ENCODE results near the gene ALKBH7.
A peak's percentile ranks its signal among the peaks of the same experiment; 100 is the strongest.
"Not testable (repeated sequence)": the region's sequence is repeated elsewhere in the genome, so short reads cannot be mapped to it uniquely, and the experiment has no call there.

Gene ALKBH7

DNA sequence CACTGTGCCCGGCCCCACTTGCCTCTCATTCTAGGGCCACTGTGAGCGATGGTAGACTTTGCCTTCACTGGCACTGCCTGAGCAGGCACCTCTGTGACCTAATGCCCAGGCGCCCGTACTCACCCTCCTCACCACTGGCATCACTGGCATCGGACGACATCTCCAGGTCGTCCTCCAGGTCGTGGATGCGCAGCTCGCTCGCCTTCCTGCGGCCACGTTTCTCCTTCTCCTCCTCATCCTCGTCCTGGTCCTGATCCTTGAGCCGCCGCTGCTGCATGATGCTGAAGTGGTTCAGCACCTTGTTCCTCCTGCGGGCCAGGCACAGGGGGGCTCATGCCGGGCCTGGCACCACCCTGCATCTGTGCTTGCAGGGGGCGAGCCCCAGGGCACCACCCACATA is 10.6 kb downstream of the ALKBH7 start:
- 97% methylated on average over 19 of the region's 19 CpGs for WGBS
- peaks cover 86% of the 10 kb centered on the region for H3K36me3 ChIP-seq (ENCODE audit: insufficient read depth, low read length)

DNA sequence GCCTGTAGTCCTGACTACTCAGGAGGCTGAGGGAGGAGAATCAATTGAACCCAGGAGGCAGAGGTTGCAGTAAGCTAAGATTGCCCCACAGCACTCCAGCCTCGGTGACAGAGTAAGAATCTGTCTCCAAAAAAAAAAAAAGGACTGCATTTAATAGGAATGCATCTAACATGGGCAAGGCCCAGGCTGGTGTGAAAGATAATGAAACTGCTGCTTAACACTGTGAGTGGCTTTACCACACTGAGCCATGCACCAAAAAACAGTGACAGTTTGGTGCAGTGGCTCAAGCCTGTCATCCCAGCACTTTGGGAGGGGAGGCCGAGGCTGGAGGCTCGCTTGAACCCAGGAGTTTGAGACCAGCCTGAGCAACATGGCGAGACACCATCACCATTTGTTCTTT is 11.8 kb downstream of the ALKBH7 start:
- H3K27ac ChIP-seq (ENCODE audit: low read depth, low read length), result no peak overlapping the region
- H3K36me3 ChIP-seq (ENCODE audit: insufficient read depth, low read length), result peaks cover 92% of the 10 kb centered on the region
- no peaks in the 10 kb centered on the region for H3K4me1 ChIP-seq (ENCODE audit: insufficient read depth, low read length)
- H3K9me3 ChIP-seq (ENCODE audit: insufficient read depth, low read depth, low read length), result peaks cover 8% of the 10 kb centered on the region
- H3K27me3 ChIP-seq (ENCODE audit: insufficient read depth, low read length), result no peaks in the 10 kb centered on the region
- H3K9ac ChIP-seq (ENCODE audit: low read depth, low read length), result no peak overlapping the region
- no peak overlapping the region for H3K4me3 ChIP-seq (ENCODE audit: low read length)
- WGBS, result 96% methylated on average over 4 of the region's 4 CpGs

More for the DNA sequence above, 10.6 kb downstream of the ALKBH7 start:
- Histone ChIP-seq H3K4me1 (ENCODE audit: insufficient read depth, low read length) (no peaks in the 10 kb centered on the region; the same call in 1 of the 2 replicates), H3K27ac (ENCODE audit: low read depth, low read length) (no peak overlapping the region), H3K9me3 (ENCODE audit: insufficient read depth, low read depth, low read length) (peaks cover 8% of the 10 kb centered on the region), H3K9ac (ENCODE audit: low read depth, low read length) (no peak overlapping the region), H3K27me3 (ENCODE audit: insufficient read depth, low read length) (no peaks in the 10 kb centered on the region), H3K4me3 (ENCODE audit: low read length) (no peak overlapping the region)

DNA sequence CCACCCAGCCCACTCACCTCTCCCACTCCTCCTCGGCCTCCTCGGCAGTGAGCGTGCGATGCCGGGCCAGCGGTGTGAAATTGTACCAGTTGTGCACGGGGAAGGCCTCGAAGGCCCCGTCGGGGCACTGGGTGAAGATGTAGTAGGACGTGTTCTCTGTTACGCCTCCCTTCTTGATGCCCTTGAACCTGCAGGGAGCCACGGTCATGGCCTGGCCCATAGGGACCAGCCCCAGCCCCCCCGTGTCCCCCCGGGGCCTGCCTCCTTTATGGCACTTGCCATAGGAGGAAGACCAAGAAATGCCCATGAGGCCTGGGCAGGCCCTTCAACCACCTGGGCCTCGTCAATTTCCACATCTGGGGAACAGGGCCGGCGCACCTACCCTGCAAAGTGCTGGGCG is 14.8 kb downstream of the ALKBH7 start:
- H3K9me3 ChIP-seq (ENCODE audit: insufficient read depth, low read depth, low read length), result no peaks in the 10 kb centered on the region
- H3K36me3 ChIP-seq (ENCODE audit: insufficient read depth, low read length), result peaks cover 83% of the 10 kb centered on the region
- no peak overlapping the region for H3K27ac ChIP-seq (ENCODE audit: low read depth, low read length)
- H3K27me3 ChIP-seq (ENCODE audit: insufficient read depth, low read length), result no peaks in the 10 kb centered on the region
- WGBS, result 95% methylated on average over 19 of the region's 19 CpGs
- peaks cover 8% of the 10 kb centered on the region; the same call in 1 of the 2 replicates for H3K4me1 ChIP-seq (ENCODE audit: insufficient read depth, low read length)
- no peak overlapping the region for H3K4me3 ChIP-seq (ENCODE audit: low read length)
- H3K9ac ChIP-seq (ENCODE audit: low read depth, low read length), result no peak overlapping the region

DNA sequence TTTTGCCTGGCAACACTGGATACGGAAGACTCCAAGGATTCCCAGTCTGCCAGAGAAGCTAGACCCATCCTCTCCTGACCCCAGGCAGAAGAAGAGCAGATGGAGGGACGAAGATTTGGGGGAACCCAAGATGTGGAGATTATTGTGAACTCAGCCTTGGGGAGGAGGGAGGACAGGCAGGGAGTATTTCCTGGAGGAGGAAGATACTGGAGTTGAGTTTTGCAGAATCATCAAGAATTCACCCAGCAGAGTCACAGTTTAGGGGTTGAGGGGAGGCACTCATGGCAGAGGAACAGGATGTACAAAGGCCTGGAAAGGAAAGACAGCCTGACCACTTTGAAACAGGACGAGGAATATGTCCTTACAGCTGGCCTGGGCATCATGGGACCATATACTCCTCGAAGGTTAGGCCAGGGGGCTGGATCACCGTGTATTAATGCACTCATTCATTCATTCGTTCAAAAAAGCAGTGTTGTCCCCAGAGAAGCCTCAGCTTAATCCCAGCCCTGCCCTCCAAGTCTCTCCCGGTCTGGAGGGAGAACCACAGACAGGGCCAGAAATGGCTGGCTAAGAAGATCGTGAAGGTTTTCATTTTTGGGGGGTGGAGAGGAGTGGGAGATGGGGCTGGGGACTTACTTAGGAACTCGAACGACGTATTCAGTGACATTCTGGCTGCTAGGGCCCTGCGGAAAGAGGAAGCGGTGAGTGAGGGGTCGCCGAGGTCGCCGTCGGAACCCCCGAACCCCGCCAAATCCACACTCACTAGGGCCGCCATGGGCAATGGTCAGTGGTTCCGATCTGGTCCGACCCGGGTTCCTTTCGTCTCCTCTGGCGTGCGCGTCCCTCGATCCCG is 19.9 kb downstream of the ALKBH7 start:
- peaks cover 16% of the 10 kb centered on the region for H3K4me1 ChIP-seq (ENCODE audit: insufficient read depth, low read length)
- peak overlapping the region; percentile 95 for H3K4me3 ChIP-seq (ENCODE audit: low read length)
- H3K9ac ChIP-seq (ENCODE audit: low read depth, low read length), result peak overlapping the region; percentile 83
- 9% methylated on average over 30 of the region's 30 CpGs for WGBS
- H3K36me3 ChIP-seq (ENCODE audit: insufficient read depth, low read length), result peaks cover 38% of the 10 kb centered on the region
- H3K9me3 ChIP-seq (ENCODE audit: insufficient read depth, low read depth, low read length), result no peaks in the 10 kb centered on the region
- peak overlapping the region; percentile 95 for H3K27ac ChIP-seq (ENCODE audit: low read depth, low read length)
- no peaks in the 10 kb centered on the region for H3K27me3 ChIP-seq (ENCODE audit: insufficient read depth, low read length)

DNA sequence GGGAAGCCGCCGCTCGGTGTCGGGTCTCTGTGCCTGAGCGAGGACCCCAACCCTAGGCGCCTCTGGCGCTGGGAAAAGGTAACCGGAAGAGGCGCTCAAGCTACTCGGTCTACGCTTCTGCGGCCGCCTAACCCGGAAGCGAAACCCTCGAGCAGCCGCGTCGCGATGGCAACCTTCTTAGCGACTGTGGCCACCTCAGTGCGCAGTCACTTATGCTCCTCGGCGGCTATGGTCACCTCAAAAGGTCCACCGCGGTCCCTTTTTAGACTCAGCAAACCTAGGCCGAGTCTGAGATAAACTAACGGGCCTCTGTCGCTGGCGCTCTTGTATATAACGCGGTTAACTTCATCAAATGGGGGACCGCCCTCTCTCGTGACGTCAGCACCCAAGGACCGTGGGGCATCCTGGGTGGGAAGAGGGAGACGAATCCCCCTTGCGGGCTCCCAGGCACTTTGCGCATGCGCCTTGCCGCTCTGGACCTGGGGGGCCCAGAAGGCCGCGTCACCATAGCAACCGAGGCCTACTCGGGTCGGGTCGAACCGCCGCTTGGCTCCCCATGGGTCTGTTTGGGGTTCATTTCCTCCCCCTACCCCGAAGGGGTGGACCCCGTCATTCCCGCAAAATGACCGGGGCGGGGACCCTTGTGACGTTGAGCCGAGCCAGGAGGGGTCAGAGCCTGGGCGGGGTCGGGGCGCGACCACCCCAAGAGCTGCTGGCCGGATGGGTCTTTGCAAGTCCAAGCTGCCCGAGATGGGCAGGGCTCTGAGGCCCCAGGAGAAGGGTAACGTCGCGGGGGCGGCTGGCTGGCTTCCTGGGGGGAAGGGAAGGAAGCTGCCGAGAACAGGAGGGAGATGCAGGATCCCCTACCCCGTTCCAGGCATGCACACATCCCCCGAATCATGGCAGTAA is 20.7 kb downstream of the ALKBH7 start, which contains the start of gene GTF2F1:
TSS of gene GTF2F1 (minus strand) at position 91 of the 909 bp plus-strand sequence. CDS start 169 bp downstream, outside the sequence.
- Histone ChIP-seq H3K4me1 (ENCODE audit: insufficient read depth, low read length) (peaks cover 16% of the 10 kb centered on the region), H3K9ac (ENCODE audit: low read depth, low read length) (peak within 1 kb of the TSS; percentile 83), H3K36me3 (ENCODE audit: insufficient read depth, low read length) (peaks cover 30% of the 10 kb centered on the region), H3K27ac (ENCODE audit: low read depth, low read length) (peak within 1 kb of the TSS; percentile 95), H3K27me3 (ENCODE audit: insufficient read depth, low read length) (no peaks in the 10 kb centered on the region), H3K4me3 (ENCODE audit: low read length) (peak within 1 kb of the TSS; percentile 95), H3K9me3 (ENCODE audit: insufficient read depth, low read depth, low read length) (no peaks in the 10 kb centered on the region)
- WGBS, result under 1% methylated on average over 69 of the region's 69 CpGs

DNA sequence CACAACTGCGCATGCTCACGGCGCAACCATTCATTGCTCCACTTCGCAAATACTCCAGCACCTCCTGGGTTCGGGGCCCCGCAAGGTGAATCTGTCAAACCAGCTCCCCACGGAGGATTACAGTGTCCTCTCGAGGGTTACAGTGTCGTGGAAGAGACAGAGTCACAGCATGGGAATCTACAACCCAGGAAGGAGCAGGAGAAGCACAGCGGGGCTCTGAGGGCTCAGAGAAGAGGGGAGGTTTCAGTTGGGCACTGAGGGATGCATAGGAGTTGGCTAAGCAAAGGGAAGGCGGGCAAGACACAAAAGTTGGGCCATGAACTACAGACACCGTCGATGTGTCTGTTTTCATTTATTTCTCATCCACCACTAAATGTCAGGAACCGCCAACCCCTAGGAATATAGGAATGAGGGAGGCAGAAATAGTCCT is 21.4 kb downstream of the ALKBH7 start:
- peak overlapping the region; percentile 83 for H3K9ac ChIP-seq (ENCODE audit: low read depth, low read length)
- H3K27ac ChIP-seq (ENCODE audit: low read depth, low read length), result peak overlapping the region; percentile 95
- WGBS, result 12% methylated on average over 14 of the region's 14 CpGs
- no peaks in the 10 kb centered on the region for H3K9me3 ChIP-seq (ENCODE audit: insufficient read depth, low read depth, low read length)
- H3K4me3 ChIP-seq (ENCODE audit: low read length), result peak overlapping the region; percentile 95
- peaks cover 16% of the 10 kb centered on the region for H3K4me1 ChIP-seq (ENCODE audit: insufficient read depth, low read length)
- no peaks in the 10 kb centered on the region for H3K27me3 ChIP-seq (ENCODE audit: insufficient read depth, low read length)
- peaks cover 24% of the 10 kb centered on the region for H3K36me3 ChIP-seq (ENCODE audit: insufficient read depth, low read length)

DNA sequence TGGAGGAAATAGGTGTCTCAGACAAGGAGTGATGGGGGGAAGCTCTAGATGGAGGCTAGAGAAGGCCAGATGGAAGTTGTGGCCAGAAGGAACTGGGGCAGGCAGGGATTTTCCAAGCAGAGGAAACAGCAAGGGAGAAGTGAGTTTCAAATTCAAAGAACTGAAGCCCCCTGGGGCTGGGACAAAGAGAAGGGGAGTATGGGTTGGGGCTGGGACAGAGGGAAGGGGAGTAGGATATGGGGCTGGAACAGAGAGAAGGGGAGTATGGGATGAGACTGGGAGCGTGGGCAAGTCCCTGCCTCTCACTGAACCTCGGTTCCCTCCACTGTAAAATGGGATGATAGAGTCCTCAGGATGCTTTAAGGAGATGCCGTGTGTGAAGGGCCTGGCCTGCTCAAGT is 22.2 kb downstream of the ALKBH7 start:
- H3K4me3 ChIP-seq (ENCODE audit: low read length), result no peak overlapping the region
- no peaks in the 10 kb centered on the region for H3K27me3 ChIP-seq (ENCODE audit: insufficient read depth, low read length)
- peak overlapping the region; percentile 65; the same call in 1 of the 2 replicates for H3K27ac ChIP-seq (ENCODE audit: low read depth, low read length)
- peak overlapping the region; percentile 31; the same call in 1 of the 2 replicates for H3K9ac ChIP-seq (ENCODE audit: low read depth, low read length)
- 86% methylated on average over 3 of the region's 3 CpGs for WGBS
- peaks cover 15% of the 10 kb centered on the region for H3K36me3 ChIP-seq (ENCODE audit: insufficient read depth, low read length)
- no peaks in the 10 kb centered on the region for H3K9me3 ChIP-seq (ENCODE audit: insufficient read depth, low read depth, low read length)
- H3K4me1 ChIP-seq (ENCODE audit: insufficient read depth, low read length), result peaks cover 16% of the 10 kb centered on the region

DNA sequence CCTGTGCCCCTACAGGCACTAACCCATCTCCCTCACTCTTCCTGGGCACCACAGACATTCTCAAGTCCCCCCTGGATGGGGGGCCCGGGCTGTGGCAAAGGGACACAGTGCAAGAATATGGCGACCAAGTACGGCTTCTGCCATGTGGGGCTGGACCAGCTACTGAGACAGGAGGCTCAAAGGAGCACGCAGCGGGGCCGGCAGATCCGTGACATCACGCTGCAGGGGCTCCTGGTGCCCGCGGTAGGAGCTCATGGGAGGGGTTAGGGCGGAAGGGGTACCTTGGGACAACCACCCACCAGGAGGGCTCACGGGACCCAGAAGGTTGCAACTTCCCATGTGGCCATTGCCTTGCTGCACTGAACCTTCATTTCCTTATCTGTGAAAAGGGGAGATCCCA is 23.7 kb downstream of the ALKBH7 start:
- WGBS, result 94% methylated on average over 12 of the region's 12 CpGs
- H3K4me1 ChIP-seq (ENCODE audit: insufficient read depth, low read length), result peaks cover 16% of the 10 kb centered on the region
- H3K9ac ChIP-seq (ENCODE audit: low read depth, low read length), result no peak overlapping the region
- peaks cover 7% of the 10 kb centered on the region for H3K36me3 ChIP-seq (ENCODE audit: insufficient read depth, low read length)
- H3K27ac ChIP-seq (ENCODE audit: low read depth, low read length), result no peak overlapping the region
- H3K27me3 ChIP-seq (ENCODE audit: insufficient read depth, low read length), result no peaks in the 10 kb centered on the region
- no peak overlapping the region for H3K4me3 ChIP-seq (ENCODE audit: low read length)
- no peaks in the 10 kb centered on the region for H3K9me3 ChIP-seq (ENCODE audit: insufficient read depth, low read depth, low read length)

DNA sequence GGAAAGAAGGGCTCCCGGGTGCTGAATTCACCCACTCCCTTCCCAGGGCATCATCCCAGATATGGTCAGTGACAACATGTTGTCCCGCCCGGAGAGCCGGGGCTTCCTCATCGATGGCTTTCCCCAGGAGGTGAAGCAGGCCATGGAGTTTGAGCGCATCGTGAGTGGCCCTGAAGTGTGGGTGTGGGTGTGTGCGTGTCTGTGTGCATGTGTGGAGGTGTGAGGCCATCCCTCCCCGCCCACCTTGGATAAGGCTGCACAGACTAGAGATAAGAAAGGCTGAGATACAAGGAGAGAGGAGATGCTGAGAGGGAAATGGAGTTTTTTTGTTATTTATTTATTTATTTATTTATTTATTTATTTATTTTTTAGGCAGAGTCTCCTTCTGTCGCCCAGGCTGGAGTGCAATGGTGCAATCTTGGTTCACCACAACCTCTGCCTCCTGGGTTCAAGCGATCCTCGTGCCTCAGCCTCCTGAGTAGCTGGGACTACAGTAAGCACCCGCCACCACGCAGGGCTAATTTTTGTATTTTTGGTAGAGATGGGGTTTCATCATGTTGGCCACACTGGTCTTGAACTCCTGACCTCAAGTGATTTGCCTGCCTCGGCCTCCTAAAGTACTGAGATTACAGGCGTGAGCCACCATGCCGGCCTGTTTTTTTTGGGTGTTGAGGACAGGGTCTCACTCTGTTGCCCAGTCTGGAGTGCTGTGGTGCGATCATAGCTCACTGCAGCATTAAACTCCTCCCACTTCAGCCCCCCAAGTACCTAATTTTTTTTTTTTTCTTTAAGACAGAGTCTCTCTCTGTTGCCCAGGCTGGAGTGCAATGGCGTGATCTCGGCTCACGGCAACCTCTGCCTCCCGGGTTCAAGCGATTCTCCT is 27.7 kb downstream of the ALKBH7 start:
- H3K36me3 ChIP-seq (ENCODE audit: insufficient read depth, low read length); H3K27ac ChIP-seq (ENCODE audit: low read depth, low read length); H3K4me1 ChIP-seq (ENCODE audit: insufficient read depth, low read length); H3K9me3 ChIP-seq (ENCODE audit: insufficient read depth, low read depth, low read length); H3K9ac ChIP-seq (ENCODE audit: low read depth, low read length); H3K27me3 ChIP-seq (ENCODE audit: insufficient read depth, low read length); H3K4me3 ChIP-seq (ENCODE audit: low read length): not testable (repeated sequence)
- WGBS, result 94% methylated on average over 23 of the region's 23 CpGs

DNA sequence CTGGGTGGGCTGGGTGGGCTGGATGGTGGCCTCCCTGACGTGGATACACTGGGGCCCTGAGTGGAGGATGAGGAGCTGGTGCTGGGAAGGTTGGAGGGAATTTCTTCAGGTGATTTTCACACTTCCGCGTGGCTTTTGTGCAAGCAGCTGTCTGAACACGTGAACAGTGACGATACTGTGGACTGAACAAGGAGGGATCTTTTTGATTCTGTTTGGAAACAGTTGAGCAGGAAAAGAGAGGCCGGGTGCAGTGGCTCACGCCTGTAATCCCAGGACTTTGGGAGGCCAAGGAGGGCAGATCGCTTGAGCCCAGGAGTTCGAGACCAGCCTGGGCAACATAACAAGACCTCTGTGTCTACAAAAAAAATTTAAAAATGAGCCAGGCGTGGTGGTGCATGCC is 29.5 kb downstream of the ALKBH7 start:
- WGBS, result 90% methylated on average over 10 of the region's 10 CpGs
- Histone ChIP-seq H3K4me3 (ENCODE audit: low read length) (no peak overlapping the region), H3K9me3 (ENCODE audit: insufficient read depth, low read depth, low read length) (no peaks in the 10 kb centered on the region), H3K4me1 (ENCODE audit: insufficient read depth, low read length) (0 out of 2 replicates have a peak, but pooled peaks cover 4% of the 10 kb centered on the region), H3K27ac (ENCODE audit: low read depth, low read length) (no peak overlapping the region), H3K36me3 (ENCODE audit: insufficient read depth, low read length) (no peaks in the 10 kb centered on the region), H3K9ac (ENCODE audit: low read depth, low read length) (no peak overlapping the region), H3K27me3 (ENCODE audit: insufficient read depth, low read length) (no peaks in the 10 kb centered on the region)

Data from HUES64 (cell line).